GM19193 (cell line): Measurements from ENCODE around the gene PPM1H.

Experiments used
- POLR2A ChIP-seq: IDR thresholded peaks from 4 replicates; pipeline ENCODE4 v1.6.1; 2011; ENCODE audit not compliant: insufficient read depth, insufficient read length; ENCODE audit errors: extremely low read depth

The PPM1H gene

DNA sequence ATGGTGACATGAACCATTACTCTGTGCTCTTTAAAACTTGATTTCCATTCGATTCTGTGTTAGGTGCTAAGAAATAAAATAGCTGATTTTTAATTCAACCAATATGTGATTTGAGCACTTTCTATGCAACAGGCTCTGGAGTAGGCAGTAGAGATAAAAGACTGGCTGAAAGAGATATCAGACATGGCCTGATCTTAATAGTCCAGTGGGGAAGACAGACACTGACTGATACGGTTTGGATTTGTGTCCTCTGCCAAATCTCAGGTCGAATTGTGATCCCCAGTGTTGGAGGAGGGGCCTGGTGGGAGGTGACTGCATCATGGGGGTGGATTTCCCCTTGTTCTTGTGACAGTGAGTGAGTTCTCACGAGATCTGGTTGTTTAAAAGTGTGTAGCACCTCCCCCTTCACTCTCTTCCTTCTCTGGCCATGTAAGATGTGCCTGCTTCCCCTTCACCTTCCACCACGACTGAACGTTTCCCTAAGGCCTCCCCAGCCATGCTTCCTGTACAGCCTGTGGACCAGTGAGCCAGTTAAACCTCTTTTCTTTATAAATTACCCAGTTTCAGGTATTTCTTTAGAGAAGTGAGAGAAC, 128.6 kb downstream of the PPM1H start:
- TF ChIP-seq POLR2A: no peak

DNA sequence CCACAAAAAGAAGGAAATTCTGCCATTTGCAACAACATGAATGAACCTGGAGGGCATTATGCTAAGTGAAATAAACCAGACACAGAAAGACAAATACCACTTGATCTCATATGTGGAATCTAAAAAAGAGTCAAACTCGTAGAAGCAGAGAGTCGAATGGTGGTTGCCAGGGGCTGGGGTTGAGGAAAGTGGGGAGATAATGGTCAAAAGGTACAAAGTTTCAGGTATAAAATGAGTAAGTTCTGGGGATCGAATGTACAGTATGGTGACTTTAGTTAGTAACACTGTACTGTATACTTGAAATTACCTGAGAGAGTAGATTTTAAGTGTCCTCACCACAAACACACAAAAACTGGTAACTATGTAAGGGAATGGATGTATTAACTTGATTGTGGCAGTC, 129.4 kb downstream of the PPM1H start:
- TF ChIP-seq POLR2A: no peak

DNA sequence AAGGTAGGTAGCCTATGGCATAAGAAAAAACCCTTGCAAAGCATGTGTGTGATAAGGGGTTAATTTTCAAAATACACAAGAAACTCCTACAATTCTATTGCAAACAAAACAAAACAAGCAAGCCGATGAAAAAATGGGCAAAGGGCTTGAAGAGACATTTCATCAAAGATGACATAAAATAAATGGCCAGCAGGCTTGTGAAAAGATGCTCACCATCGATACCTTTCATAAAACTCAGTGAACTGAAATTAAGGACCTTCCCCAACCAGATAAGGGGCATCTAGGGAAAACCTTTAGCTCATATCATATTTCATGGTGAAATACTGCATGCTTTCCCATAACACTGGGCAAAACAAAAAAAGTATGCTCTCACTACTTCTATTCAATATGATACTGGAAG, 131.2 kb downstream of the PPM1H start:
- no peak for TF ChIP-seq POLR2A

DNA sequence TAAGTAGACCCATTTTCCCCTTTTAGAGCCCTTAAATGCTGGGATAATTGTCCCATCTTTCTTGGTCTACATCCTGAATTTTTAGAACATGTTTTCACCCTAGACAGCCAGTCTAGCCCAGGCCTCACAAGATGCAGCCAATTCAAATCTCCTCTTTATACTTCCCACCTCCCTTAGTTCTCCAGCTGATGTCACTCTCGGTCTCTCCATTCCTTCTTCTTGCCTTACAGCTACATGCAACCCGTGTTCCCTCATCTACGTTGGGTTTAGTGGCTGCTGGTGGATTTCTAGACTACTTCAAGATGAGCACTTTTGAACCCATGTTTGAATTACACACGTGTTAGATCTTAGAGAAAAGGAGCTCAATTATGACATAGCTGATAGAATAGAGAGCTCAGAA, 132.0 kb downstream of the PPM1H start:
- no peak for TF ChIP-seq POLR2A

DNA sequence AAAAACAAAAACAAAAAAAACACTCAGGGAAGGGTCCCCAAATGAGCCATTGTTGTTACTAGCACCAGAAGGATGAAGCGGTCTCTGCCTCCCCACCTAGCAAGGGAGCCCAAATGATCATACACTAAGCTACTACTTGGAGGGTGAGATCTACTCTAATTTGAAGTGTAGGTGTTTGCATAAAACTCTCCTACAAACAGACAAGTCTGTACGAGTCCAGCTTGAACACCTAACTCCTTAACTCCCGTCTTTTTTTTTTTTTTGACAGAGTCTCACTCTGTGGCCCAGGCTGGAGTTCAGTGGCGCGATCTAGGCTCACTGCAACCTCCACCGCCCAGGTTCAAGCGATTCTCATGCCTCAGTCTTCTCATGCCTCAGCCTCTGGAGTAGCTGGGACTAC, 132.6 kb downstream of the PPM1H start:
- no peak for TF ChIP-seq POLR2A

DNA sequence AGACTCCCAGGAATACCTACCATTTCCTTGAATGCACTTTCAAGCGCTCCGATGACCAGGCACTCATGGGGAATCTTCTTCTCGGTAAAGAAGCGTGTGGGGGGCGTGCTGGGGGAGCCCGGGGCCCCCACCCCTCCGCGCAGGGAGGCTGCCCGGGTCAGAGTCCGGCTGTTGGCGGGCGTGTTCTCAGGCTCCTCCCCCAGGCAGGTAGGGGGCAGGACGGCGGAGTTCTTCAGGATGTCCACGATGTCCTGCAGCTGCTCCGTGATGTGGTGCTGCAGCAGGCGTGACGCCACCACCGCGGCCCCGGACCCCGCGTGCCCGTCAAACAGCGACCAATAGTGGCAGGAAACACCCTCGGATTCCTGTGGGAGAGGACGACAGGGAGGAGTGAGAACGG, 133.2 kb downstream of the PPM1H start:
- no peak for TF ChIP-seq POLR2A

DNA sequence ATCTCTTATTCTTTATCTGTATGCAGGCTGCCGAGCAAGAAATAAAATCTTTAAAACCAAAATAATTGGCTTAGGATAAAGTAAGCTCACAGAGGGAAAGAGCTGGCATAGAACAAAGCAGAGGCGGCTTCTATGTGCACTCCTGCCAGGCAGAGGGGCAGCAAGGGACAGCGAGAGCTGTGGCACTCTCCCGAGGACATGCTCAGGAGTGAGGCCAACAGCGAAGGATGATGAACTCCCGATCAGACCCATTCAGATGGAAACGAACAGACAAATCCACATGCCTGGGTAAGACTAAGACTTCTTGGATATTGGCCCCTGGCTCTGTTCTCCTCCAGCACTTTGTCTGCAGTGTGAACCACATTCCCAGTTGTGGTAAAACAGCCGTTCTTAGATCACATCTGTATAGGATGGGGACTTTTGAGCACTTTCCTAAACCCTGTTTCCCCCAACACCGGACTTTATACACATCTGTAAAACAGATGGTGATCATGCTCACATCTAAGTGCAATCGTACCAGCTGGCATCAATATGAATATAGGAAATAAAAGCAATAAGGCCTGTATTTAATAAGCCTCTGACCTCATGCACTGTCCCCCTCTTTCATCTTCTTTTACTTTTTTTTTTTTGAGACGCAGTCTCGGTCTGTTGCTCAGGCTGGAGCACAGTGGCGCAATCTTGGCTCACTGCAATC, 134.1 kb downstream of the PPM1H start:
- TF ChIP-seq POLR2A: no peak

DNA sequence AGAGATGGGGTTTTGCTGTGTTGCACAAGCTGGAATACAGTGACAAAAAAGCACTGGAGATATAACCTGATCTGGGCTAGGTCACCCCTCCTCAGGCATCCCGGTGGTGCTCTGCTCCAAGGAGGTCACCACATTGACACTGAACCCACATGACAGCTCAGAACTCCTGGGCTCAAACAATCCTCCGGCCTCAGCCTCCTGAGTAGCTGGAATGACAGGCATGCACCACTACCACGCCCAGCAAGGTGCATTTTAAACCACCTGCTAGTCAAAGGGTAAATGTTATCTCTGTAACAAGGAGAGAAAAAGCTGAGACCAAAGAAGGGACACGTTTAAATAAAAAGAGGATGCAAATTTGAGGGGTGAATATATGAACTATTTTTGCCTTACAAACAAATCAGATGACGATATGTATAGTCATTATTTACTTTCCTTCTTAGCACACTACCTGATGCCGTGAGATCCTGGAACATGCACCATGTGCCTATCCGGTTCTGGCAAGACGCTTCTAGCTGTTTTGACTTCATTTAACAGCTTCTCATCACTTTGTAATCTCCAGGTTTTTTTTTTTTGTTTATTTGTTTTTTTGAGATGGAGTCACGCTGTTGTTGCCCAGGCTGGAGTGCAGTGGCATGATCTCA, 135.1 kb downstream of the PPM1H start:
- TF ChIP-seq POLR2A: no peak

DNA sequence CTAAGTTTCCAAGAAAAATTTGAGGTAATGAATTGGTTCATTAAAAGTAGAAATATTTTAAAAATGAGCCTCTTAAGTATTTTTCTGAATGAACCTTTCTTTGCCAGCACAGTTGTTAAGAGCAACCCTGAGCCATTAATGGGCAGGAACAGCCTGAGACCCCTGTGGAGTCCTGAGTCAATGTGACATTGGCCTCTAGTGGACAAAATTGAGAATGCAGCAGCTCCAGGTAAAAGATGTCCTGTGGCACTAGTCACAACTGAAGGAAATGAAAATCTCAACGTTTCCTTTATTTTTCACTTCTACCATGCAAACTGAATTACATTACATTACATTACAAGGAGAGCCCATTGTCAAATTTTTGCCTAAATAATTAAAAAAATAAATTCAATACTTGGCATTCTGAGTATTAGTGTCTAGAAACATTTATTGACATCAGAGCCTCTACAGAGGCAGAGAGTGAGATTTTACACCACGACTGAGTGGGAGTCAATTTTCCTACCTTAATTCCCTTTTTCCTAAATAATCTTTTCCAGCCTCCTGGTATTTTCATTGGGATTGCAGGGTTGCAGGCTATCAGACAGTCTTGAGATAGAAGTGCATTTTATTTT, 135.7 kb downstream of the PPM1H start:
- TF ChIP-seq POLR2A: no peak

DNA sequence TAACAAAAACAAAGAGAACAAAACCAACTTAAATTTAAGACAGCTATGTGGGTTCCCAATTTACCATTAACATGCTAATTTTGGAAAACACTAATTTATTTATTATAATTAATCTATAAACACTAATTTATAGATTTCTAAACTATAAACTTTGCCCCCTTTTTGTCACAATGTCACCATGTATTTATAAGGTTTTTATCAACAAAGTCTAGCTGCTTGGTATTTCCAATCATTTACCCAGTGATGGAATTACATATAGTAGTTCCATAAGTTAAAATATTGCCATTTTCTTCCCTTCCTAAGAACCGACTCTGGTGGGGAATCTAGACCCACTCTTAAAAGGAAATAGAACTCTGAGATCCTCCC, 140.7 kb downstream of the PPM1H start:
- no peak for TF ChIP-seq POLR2A

DNA sequence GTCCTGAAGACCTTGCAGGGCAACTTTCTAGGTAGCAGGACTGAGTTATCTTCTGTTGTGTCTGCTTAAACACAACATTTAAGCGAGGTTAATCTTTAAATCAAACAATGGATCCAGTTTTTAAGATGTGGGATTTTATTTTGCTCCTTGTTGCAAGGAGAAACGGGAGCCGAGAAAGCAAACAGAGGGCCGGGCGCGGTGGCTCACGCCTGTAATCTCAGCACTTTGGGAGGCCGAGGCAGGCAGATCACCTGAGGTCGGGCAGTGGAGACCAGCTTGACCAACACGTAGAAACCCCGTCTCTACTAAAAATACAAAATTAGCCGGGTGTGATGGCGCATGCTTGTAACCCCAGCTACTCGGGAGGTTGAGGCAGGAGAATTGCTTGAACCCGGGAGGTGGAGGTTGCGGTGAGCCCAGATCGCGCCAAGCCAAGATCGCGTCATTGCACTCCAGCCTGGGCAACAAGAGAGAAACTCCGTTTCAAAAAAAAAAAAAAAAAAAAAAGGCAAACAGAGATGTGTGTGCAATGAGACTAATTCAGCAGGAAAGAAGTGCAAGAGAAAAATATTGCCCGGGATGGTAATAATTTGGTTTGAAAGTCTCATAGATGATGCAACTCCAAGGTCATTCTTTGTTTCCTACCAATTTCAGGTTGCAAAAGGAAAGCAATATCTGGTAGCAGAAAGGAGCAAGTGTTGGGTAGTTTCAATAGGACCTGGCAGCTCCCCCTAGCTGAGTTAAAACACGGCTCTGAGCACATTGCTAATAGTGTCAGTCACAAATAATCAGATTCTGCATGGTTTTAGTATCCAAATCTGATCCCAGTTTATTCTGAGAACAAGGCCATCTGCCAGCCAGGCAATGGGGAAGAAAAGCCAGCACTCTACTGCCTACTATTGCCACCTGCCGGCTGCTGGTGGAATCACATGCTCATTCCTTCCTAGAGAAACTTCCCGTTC, 141.4 kb downstream of the PPM1H start:
- TF ChIP-seq POLR2A: no peak

DNA sequence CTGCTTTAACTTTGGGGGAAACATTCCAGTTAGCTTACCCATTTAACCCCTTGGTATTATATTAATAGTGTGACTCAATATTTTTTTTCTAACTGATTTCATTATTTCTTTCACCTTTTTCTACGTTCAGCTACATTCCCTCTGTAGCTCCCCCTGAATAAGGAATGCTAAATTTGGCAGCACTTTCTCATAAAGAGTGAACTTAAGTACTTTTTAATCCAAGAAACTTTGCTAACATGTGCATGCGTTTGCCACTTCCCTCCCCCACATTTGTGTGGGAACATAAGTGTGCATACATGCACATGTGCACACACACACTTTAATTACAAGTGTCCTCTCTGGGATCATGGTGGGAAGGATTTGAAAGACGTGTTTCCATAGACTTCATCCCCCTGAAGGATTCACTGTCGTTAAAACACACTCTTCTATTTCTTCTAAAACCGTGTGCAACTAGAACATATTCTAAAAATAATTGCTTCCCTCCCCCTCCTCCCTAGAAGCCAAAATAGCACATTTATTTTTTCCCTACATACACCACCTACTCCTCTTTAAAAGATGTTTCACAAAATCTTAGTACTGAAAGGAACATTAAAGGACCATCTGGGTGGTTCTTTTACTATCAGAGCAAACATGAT, 142.6 kb downstream of the PPM1H start:
- no peak for TF ChIP-seq POLR2A

DNA sequence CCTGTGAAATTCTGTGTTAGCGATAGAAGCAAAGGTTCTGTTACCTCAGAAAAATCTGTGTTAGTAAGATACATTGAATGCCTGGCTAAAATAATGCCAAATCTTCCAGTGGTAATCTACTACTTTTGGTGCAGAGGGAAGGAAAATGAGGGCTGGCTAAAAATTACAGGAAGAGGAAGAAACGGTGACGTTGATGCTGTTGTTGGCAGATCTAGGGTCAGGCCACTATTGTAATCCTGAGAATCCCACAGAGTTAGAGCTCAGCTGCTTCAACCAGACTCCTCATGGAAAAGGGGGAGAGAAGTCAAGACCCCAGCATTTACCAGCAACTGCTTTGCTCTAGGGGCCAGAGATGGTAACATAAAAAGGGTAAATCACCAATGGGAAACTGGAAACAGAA, 145.1 kb downstream of the PPM1H start:
- no peak for TF ChIP-seq POLR2A

DNA sequence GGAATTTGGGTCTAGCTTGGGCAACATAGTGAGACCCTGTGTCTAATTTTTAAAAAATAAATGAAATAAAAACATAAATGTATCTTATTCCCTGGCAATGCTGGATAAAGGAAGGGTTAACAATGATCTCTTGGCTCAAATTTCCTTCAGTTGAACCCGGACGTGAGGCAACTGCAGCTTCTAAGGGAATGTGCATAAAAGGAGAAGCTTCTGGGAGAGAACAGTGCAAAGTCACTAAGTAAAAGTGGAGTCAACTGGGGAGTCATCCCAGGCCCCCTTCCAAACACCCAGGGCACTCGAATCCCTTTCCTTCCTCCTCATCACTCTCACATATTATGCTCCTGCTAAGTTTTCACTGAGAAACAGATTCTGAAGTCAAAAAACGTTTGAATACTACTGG, 147.3 kb downstream of the PPM1H start:
- TF ChIP-seq POLR2A: no peak
